Prostate gland (tissue), 2 donors: ENCODE results near the gene TRPV6.

ENCODE experiments used
- POLR2A ChIP-seq: fragments of 450-650 bp; IDR thresholded peaks from one replicate; pipeline ENCODE4 v1.6.1; 2016; ENCODE audit warnings: antibody characterized with exemption, mild to moderate bottlenecking
- TF ChIP-seq, protein P1 (sequence below), 4 experiments: fragments of 200-600 bp in 2 of 4; fragments of 450-650 bp in 2 of 4; sonication (generic) in 2 of 4; IDR thresholded peaks; 1 replicate in 3 of 4; 2 replicates in 1 of 4; pipeline ENCODE4 v1.5.1; 2016 to 2019; ENCODE audit warnings: antibody characterized with exemption in 4 of 4, mild to moderate bottlenecking in 2 of 4, moderate library complexity in 2 of 4

DNA sequence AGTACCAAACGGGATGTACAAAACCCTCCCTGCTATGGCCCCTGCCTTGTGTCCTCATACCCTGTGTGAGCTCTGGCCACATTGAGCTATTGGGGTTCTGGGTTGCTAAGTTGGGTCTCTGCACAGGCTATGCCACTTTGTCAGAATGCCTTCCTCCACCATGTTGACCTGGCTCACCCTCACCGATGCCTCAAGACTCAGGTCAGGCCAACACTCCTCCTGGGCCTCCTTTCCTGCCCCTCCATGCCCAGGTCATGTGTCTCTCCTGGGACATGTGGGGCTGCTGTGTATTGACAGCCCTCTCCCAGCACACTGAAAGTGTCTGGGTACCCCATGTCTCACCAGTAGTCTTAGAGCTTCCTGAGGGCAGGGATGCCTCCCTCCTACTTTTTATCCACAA is 33.4 kb upstream of the TRPV6 start:
- TF ChIP-seq, protein P1, sequence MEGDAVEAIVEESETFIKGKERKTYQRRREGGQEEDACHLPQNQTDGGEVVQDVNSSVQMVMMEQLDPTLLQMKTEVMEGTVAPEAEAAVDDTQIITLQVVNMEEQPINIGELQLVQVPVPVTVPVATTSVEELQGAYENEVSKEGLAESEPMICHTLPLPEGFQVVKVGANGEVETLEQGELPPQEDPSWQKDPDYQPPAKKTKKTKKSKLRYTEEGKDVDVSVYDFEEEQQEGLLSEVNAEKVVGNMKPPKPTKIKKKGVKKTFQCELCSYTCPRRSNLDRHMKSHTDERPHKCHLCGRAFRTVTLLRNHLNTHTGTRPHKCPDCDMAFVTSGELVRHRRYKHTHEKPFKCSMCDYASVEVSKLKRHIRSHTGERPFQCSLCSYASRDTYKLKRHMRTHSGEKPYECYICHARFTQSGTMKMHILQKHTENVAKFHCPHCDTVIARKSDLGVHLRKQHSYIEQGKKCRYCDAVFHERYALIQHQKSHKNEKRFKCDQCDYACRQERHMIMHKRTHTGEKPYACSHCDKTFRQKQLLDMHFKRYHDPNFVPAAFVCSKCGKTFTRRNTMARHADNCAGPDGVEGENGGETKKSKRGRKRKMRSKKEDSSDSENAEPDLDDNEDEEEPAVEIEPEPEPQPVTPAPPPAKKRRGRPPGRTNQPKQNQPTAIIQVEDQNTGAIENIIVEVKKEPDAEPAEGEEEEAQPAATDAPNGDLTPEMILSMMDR (IDR thresholded peaks at IDR 0.05) = no peak
- no peak for TF ChIP-seq POLR2A
